CD4-positive, alpha-beta T cell (primary cell): ENCODE results near the gene DENND11. TPM values are rescaled to one million over a fixed set of nuclear protein-coding genes. Genes with fewer than 3 reads are reported as not detected.

ENCODE experiments used
- ATAC-seq: fragments of 200-7000 bp; cut with Tn5 transposase; one replicate; pipeline ENCODE4 v1.10.0; 2022; ENCODE audit warnings: mild to moderate bottlenecking; ENCODE audit not compliant: poor library complexity
- CTCF ChIA-PET: fragments of 350-600 bp; sonication (Branson Sonifier 250); formaldehyde crosslinking; loops from one replicate; lab custom pipeline; 2021; ENCODE audit warnings: antibody characterized with exemption, inconsistent platforms; lab: Charles Lee
- POLR2A ChIA-PET: fragments of 350-600 bp; sonication (Branson Sonifier 250); formaldehyde crosslinking; loops from one replicate; lab custom pipeline; 2021; ENCODE audit warnings: antibody characterized with exemption, inconsistent platforms; lab: Charles Lee
- DNase-seq, 14 experiments: peaks; one replicate each; pipeline ENCODE4 v3.0.0-alpha.2; 2013 to 2020; ENCODE audit warnings: mixed read lengths in 2 of 14
- H3K27ac ChIP-seq, 2 donors: one replicate each; pipeline versions ENCODE4 v1.5.1 to v1.7.0; 2013; ENCODE audit warnings: low read length in 2 of 2, low read depth in 1 of 2, mild to moderate bottlenecking in 1 of 2
- H3K27me3 ChIP-seq, 2 experiments: 1 replicate in 1 of 2; 2 replicates in 1 of 2; pipeline versions ENCODE4 v1.6.1 to v1.7.0; 2013; ENCODE audit warnings: low read length in 2 of 2, control low read depth in 1 of 2, mild to moderate bottlenecking in 1 of 2, moderate library complexity in 1 of 2; ENCODE audit not compliant: insufficient read depth in 2 of 2, control insufficient read depth in 1 of 2
- H3K36me3 ChIP-seq: one replicate; pipeline ENCODE4 v1.6.1; 2013; ENCODE audit warnings: low read length, control low read depth; ENCODE audit not compliant: insufficient read depth
- H3K4me1 ChIP-seq: one replicate; pipeline ENCODE4 v1.6.1; 2013; ENCODE audit warnings: low read length, control low read depth; ENCODE audit not compliant: insufficient read depth
- H3K4me3 ChIP-seq: one replicate; pipeline ENCODE4 v1.5.1; 2013; ENCODE audit warnings: mild to moderate bottlenecking, low read length, moderate library complexity
- H3K9me3 ChIP-seq, 2 experiments: 1 replicate in 1 of 2; 2 replicates in 1 of 2; pipeline versions ENCODE4 v1.6.1 to v1.7.0; 2013; ENCODE audit warnings: low read length in 2 of 2, mild to moderate bottlenecking in 2 of 2, control low read depth in 1 of 2, moderate library complexity in 1 of 2; ENCODE audit not compliant: control insufficient read depth in 1 of 2, insufficient read depth in 1 of 2
- H3K27ac Mint-ChIP-seq: one replicate; pipeline ENCODE4 v1.8.0; 2020; ENCODE audit warnings: mixed read lengths
- H3K27me3 Mint-ChIP-seq: one replicate; pipeline ENCODE4 v1.8.0; 2021; ENCODE audit warnings: mixed read lengths
- H3K36me3 Mint-ChIP-seq: one replicate; pipeline ENCODE4 v1.8.0; 2021; ENCODE audit warnings: low read depth, mixed read lengths
- H3K4me1 Mint-ChIP-seq: one replicate; pipeline ENCODE4 v1.8.0; 2021; ENCODE audit warnings: low read depth, mixed read lengths
- H3K4me3 Mint-ChIP-seq: one replicate; pipeline ENCODE4 v1.8.0; 2020; ENCODE audit warnings: mild to moderate bottlenecking, mixed read lengths
- H3K9me3 Mint-ChIP-seq: one replicate; pipeline ENCODE4 v1.8.0; 2020; ENCODE audit warnings: mixed read lengths
- intact Hi-C, 2 experiments: fragments of 100-400 bp; cut with DNase I in 1 of 2; cut with micrococcal nuclease in 1 of 2; formaldehyde crosslinking; loops; one replicate each; pipeline versions ENCODE4 v1.15.1 to v1.9.0; 2023 to 2025; cut with DNase I, micrococcal nuclease
- total RNA-seq, 174 experiments: library from RNA in 2 of 174; stranded (reverse) in 2 of 174; gene quantifications; one replicate each; pipeline ENCODE4 v1.2.3 and lab custom pipeline; 2021 to 2026
- TF ChIP-seq, protein P1 (sequence below): fragments of 200-600 bp; IDR thresholded peaks from one replicate; pipeline ENCODE4 v1.8.0; 2022; ENCODE audit warnings: antibody characterized with exemption, mild to moderate bottlenecking

DENND11 gene
- total RNA-seq, 2 experiments from 2014 or later: 39.2 to 41.1 TPM

DNA sequence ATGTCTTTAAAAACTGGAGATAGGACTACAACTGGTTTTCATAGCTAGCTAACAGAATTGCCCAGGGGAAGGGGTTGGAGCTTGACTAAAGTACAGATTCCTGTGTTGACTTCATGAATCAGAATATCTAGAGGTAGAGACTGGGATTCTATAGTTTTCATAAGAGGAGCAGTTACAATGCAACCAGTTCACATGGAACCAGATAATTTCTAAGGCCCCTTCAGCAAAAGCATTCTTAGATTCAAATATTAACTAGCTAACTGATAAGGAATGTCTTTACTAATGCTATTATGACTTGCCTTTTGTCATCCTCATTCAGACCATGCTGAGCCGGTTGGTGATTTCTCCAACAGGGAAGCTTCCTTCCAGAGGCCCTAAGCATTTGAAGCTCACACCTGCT, 11.9 kb upstream of the DENND11 start:
- Histone ChIP-seq H3K27me3 (no peaks in the 10 kb centered on the region), H3K4me3 (no peak overlapping the region), H3K4me1 (no peaks in the 10 kb centered on the region), H3K27ac (no peak overlapping the region), H3K36me3 (no peaks in the 10 kb centered on the region), H3K9me3 (no peaks in the 10 kb centered on the region)
- intact Hi-C loops: no loop called here
- no peaks in the 10 kb centered on the region for H3K27me3 Mint-ChIP-seq
- TF ChIP-seq, protein P1, sequence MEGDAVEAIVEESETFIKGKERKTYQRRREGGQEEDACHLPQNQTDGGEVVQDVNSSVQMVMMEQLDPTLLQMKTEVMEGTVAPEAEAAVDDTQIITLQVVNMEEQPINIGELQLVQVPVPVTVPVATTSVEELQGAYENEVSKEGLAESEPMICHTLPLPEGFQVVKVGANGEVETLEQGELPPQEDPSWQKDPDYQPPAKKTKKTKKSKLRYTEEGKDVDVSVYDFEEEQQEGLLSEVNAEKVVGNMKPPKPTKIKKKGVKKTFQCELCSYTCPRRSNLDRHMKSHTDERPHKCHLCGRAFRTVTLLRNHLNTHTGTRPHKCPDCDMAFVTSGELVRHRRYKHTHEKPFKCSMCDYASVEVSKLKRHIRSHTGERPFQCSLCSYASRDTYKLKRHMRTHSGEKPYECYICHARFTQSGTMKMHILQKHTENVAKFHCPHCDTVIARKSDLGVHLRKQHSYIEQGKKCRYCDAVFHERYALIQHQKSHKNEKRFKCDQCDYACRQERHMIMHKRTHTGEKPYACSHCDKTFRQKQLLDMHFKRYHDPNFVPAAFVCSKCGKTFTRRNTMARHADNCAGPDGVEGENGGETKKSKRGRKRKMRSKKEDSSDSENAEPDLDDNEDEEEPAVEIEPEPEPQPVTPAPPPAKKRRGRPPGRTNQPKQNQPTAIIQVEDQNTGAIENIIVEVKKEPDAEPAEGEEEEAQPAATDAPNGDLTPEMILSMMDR: no peak
- ATAC-seq (no peak), DNase-seq (no peak)
- no peaks in the 10 kb centered on the region for H3K9me3 Mint-ChIP-seq
- ChIA-PET CTCF (interaction anchor here (1.3 kb wide), 1 partner anchor 12 kb away, joined by 3 read pairs; the partner anchor contains the start of gene DENND11), POLR2A (no interaction called here)
- H3K27ac Mint-ChIP-seq: no peak overlapping the region
- no peaks in the 10 kb centered on the region for H3K4me1 Mint-ChIP-seq
- peaks cover 7% of the 10 kb centered on the region for H3K36me3 Mint-ChIP-seq
- H3K4me3 Mint-ChIP-seq: no peak overlapping the region

DNA sequence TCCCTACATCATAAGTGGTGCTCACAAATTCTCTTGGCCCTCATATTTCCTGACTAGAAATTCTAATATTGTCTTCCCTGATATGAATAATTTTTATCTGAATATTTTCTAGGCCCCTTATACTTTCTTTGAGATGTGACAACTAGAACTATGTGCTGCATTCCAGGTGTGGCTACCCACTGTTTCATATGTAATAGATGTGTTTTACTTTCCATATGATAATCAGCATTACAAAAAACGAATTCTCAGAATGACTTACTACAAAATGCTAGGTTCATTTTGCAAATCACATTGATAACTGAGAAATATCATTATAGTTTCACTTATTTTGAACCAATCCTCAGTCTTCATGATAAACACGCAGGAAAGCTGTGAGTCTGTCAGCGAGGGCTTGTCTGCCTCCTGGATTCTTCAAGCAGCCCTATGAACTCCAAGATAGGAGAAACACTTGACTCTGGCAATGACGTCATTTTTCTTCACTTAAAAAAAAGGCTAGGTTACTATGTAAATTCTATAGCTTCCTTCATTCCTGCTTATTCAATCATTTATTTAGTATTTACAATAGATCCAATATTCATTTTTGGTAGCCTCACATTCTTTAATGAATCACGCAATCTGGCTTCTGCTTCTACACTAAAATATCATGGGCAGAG, 10.8 kb upstream of the DENND11 start:
- Mint-ChIP-seq H3K36me3 (peaks cover 4% of the 10 kb centered on the region), H3K27ac (no peak overlapping the region), H3K9me3 (no peaks in the 10 kb centered on the region), H3K4me3 (no peak overlapping the region), H3K27me3 (no peaks in the 10 kb centered on the region), H3K4me1 (no peaks in the 10 kb centered on the region)
- POLR2A ChIA-PET: no interaction called here
- H3K4me1 ChIP-seq: no peaks in the 10 kb centered on the region
- H3K36me3 ChIP-seq: no peaks in the 10 kb centered on the region
- H3K9me3 ChIP-seq: no peaks in the 10 kb centered on the region
- no peak overlapping the region for H3K4me3 ChIP-seq
- no peak for ATAC-seq
- intact Hi-C loops: no loop called here
- TF ChIP-seq, protein P1: no peak
- no peak overlapping the region for H3K27ac ChIP-seq
- no peaks in the 10 kb centered on the region for H3K27me3 ChIP-seq
- DNase-seq: no peak
- CTCF ChIA-PET: interaction anchor here (0.8 to 1.3 kb wide), 2 partner anchors 10 kb away, joined by 3 read pairs; partner anchors contain the start of gene DENND11

DNA sequence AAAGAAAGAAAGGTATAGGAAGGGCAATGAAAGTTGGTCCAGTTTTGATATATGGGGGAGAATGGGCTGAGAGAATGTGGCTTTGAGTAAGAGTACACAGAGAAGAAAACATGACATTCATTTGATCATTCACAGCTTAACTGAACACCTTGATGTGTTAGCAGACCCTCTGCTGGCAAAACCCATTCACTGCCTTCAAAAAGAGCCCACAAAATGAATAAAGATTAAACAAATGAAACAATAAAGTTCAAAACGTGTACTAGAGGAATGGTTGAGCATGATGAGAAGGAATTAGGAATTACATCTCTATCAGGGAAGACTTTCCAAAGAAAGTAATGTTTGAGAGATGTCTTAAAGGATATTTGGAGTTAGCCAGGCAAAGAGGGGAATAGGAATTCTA, 8.3 kb upstream of the DENND11 start:
- no peaks in the 10 kb centered on the region for H3K36me3 ChIP-seq
- DNase-seq (peak in 2 of 14 experiments; percentile 15 to 27), ATAC-seq (no peak)
- H3K4me1 Mint-ChIP-seq: no peaks in the 10 kb centered on the region
- no peak overlapping the region for H3K4me3 ChIP-seq
- no peaks in the 10 kb centered on the region for H3K27me3 Mint-ChIP-seq
- TF ChIP-seq, protein P1: peak; percentile 25
- H3K9me3 Mint-ChIP-seq: no peaks in the 10 kb centered on the region
- no peak overlapping the region for H3K4me3 Mint-ChIP-seq
- H3K27ac ChIP-seq: no peak overlapping the region
- H3K27me3 ChIP-seq: no peaks in the 10 kb centered on the region
- POLR2A ChIA-PET: interaction anchor here (1.1 to 1.2 kb wide), 2 partner anchors 9 to 18 kb away, joined by 3 read pairs; no protein-coding TSS in a partner anchor
- H3K9me3 ChIP-seq: no peaks in the 10 kb centered on the region
- intact Hi-C loops: no loop called here
- H3K4me1 ChIP-seq: no peaks in the 10 kb centered on the region
- H3K27ac Mint-ChIP-seq: no peak overlapping the region
- CTCF ChIA-PET: interaction anchor here (1.0 to 2.1 kb wide), 4 partner anchors 10 to 56 kb away, joined by 3 to 9 read pairs (median 6); partner anchors contain the start of gene SSBP1
- H3K36me3 Mint-ChIP-seq: no peaks in the 10 kb centered on the region
